H1 (cell line): ENCODE data around the gene DLK1. TPM values are rescaled to one million over a fixed set of nuclear protein-coding genes. Genes with fewer than 3 reads are reported as not detected.

Experiments
- CTCF ChIA-PET: fragments of 300-600 bp; sonication (Branson Sonifier 250); formaldehyde crosslinking; loops from one replicate; lab custom pipeline; 2021; ENCODE audit not compliant: partially characterized antibody; lab: Charles Lee
- POLR2A ChIA-PET: fragments of 300-600 bp; sonication (Branson Sonifier 250); formaldehyde crosslinking; loops from one replicate; lab custom pipeline; 2021; ENCODE audit warnings: inconsistent platforms; ENCODE audit not compliant: partially characterized antibody; lab: Charles Lee
- DNase-seq, 2 experiments: peaks; one replicate each; pipeline versions ENCODE4 v3.0.0 to v3.0.0-alpha.2; 2010 to 2022; ENCODE audit warnings: low spot score in 2 of 2, low read depth in 1 of 2, mixed read lengths in 1 of 2
- FAIRE-seq: peaks from 2 replicates; lab custom pipeline; 2011; peaks lifted over from hg19 to GRCh38; lab: Jason Lieb, UNC
- H2AFZ ChIP-seq: 2 replicates; pipeline ENCODE4 v1.8.1; 2012; ENCODE audit warnings: low read length, inconsistent platforms
- H2AK5ac ChIP-seq: 2 replicates; pipeline ENCODE4 v1.6.1; 2013; ENCODE audit warnings: low read depth, low read length
- H2BK120ac ChIP-seq: replicated peaks from 2 replicates; pipeline ENCODE3; 2013; ENCODE audit warnings: low read depth, low read length, inconsistent platforms
- H2BK12ac ChIP-seq: 2 replicates; pipeline ENCODE4 v1.6.1; 2013; ENCODE audit warnings: low read depth, low read length
- H2BK15ac ChIP-seq: 2 replicates; pipeline ENCODE4 v1.6.1; 2013; ENCODE audit warnings: low read length
- H2BK20ac ChIP-seq: 2 replicates; pipeline ENCODE4 v1.6.1; 2013; ENCODE audit warnings: low read length
- H2BK5ac ChIP-seq: 2 replicates; pipeline ENCODE4 v1.6.1; 2013; ENCODE audit warnings: low read depth, low read length
- H3K14ac ChIP-seq: 2 replicates; pipeline ENCODE4 v1.6.1; 2013; ENCODE audit warnings: inconsistent platforms; ENCODE audit not compliant: insufficient read length
- H3K18ac ChIP-seq: 2 replicates; pipeline ENCODE4 v1.6.1; 2013; ENCODE audit warnings: low read length; ENCODE audit errors: extremely low read depth
- H3K23ac ChIP-seq: 2 replicates; pipeline ENCODE4 v1.6.1; 2013; ENCODE audit warnings: inconsistent platforms; ENCODE audit not compliant: insufficient read length
- H3K23me2 ChIP-seq: 2 replicates; pipeline ENCODE4 v1.6.1; 2013; ENCODE audit warnings: low read depth, low read length
- H3K27ac ChIP-seq: 2 replicates; pipeline ENCODE4 v1.6.1; 2011; ENCODE audit warnings: low read depth, low read length, inconsistent platforms
- H3K27me3 ChIP-seq, 4 experiments: replicated peaks in 1 of 4; 1 replicate in 1 of 4; 2 replicates in 3 of 4; pipeline versions ENCODE4 v1.6.1 to v1.8.1; 2011 to 2013; ENCODE audit warnings: low read length in 3 of 4, mild to moderate bottlenecking in 3 of 4, inconsistent platforms in 2 of 4, mixed read lengths in 2 of 4, moderate library complexity in 1 of 4; ENCODE audit not compliant: control insufficient read depth in 3 of 4, insufficient read depth in 3 of 4; ENCODE audit errors: extremely low read depth in 1 of 4
- H3K36me3 ChIP-seq, 4 experiments: 2 replicates each; pipeline versions ENCODE4 v1.6.1 to v1.8.1; 2011 to 2013; ENCODE audit warnings: mild to moderate bottlenecking in 4 of 4, low read length in 3 of 4, moderate library complexity in 2 of 4, control low read depth in 1 of 4, inconsistent platforms in 1 of 4; ENCODE audit not compliant: insufficient read depth in 4 of 4, control insufficient read depth in 2 of 4
- H3K4ac ChIP-seq: replicated peaks from 2 replicates; pipeline ENCODE3; 2013; ENCODE audit warnings: low read length, low read depth, mixed read lengths, inconsistent platforms; ENCODE audit not compliant: insufficient read length
- H3K4me1 ChIP-seq, 4 experiments: replicated peaks in 1 of 4; 1 replicate in 1 of 4; 2 replicates in 3 of 4; pipeline versions ENCODE4 v1.6.1 to v1.8.1; 2011 to 2013; ENCODE audit warnings: low read length in 3 of 4, inconsistent platforms in 2 of 4, mixed read lengths in 1 of 4; ENCODE audit not compliant: insufficient read depth in 4 of 4, control insufficient read depth in 3 of 4
- H3K4me2 ChIP-seq, 2 experiments: 2 replicates each; pipeline versions ENCODE4 v1.6.1 to v1.8.1; 2011 to 2013; ENCODE audit warnings: low read depth in 2 of 2, low read length in 2 of 2, control low read depth in 1 of 2, inconsistent platforms in 1 of 2, mild to moderate bottlenecking in 1 of 2; ENCODE audit not compliant: insufficient read depth in 1 of 2
- H3K4me3 ChIP-seq, 4 experiments: fragments of 200-600, 300-600 bp in 1 of 4; sonication (generic), shearing (Covaris generic), sonication (Bioruptor Twin) in 1 of 4; 2 replicates each; pipeline versions ENCODE4 v1.5.1 to v1.8.1; 2011 to 2016; ENCODE audit warnings: low read length in 4 of 4, low read depth in 3 of 4, control low read depth in 2 of 4, inconsistent platforms in 2 of 4, mild to moderate bottlenecking in 2 of 4, mixed read lengths in 1 of 4, moderate library complexity in 1 of 4; ENCODE audit not compliant: insufficient read depth in 2 of 4; ENCODE audit errors: extremely low read depth in 1 of 4
- H3K56ac ChIP-seq: replicated peaks from 2 replicates; pipeline ENCODE3; 2013; ENCODE audit warnings: low read depth, mild to moderate bottlenecking, mixed read lengths, low read length, inconsistent platforms; ENCODE audit not compliant: insufficient read length
- H3K79me1 ChIP-seq: 2 replicates; pipeline ENCODE4 v1.6.1; 2013; ENCODE audit warnings: low read depth, low read length, control low read depth
- H3K79me2 ChIP-seq, 2 experiments: 2 replicates each; pipeline versions ENCODE4 v1.6.1 to v1.8.1; 2012 to 2013; ENCODE audit warnings: low read length in 2 of 2, mild to moderate bottlenecking in 2 of 2, inconsistent platforms in 1 of 2; ENCODE audit not compliant: insufficient read depth in 2 of 2, control insufficient read depth in 1 of 2
- H3K9ac ChIP-seq, 4 experiments: replicated peaks in 1 of 4; 1 replicate in 1 of 4; 2 replicates in 3 of 4; pipeline versions ENCODE4 v1.6.1 to v1.8.1; 2011 to 2013; ENCODE audit warnings: low read depth in 3 of 4, low read length in 3 of 4, control low read depth in 2 of 4, mild to moderate bottlenecking in 2 of 4, moderate library complexity in 2 of 4, inconsistent platforms in 1 of 4; ENCODE audit errors: extremely low read depth in 1 of 4
- H3K9me3 ChIP-seq, 2 experiments: 2 replicates each; pipeline versions ENCODE4 v1.6.1 to v1.8.1; 2012 to 2013; ENCODE audit warnings: mild to moderate bottlenecking in 2 of 2, moderate library complexity in 2 of 2, control low read depth in 1 of 2, inconsistent platforms in 1 of 2, low read depth in 1 of 2, low read length in 1 of 2, mixed read lengths in 1 of 2; ENCODE audit not compliant: insufficient read depth in 2 of 2
- H4K20me1 ChIP-seq, 2 experiments: replicated peaks in 1 of 2; 2 replicates each; pipeline versions ENCODE3 to v1.8.1; 2011 to 2013; ENCODE audit warnings: inconsistent platforms in 2 of 2, low read length in 2 of 2, mild to moderate bottlenecking in 1 of 2; ENCODE audit not compliant: insufficient read depth in 2 of 2, control insufficient read depth in 1 of 2
- H4K5ac ChIP-seq: 2 replicates; pipeline ENCODE4 v1.6.1; 2013; ENCODE audit warnings: low read length, low read depth, mixed read lengths, inconsistent platforms; ENCODE audit not compliant: insufficient read length
- H4K8ac ChIP-seq: 2 replicates; pipeline ENCODE4 v1.8.0; 2013; ENCODE audit warnings: mild to moderate bottlenecking, moderate library complexity, low read length, inconsistent platforms; ENCODE audit not compliant: insufficient read depth; ENCODE audit errors: extremely low read depth
- H4K91ac ChIP-seq: replicated peaks from 2 replicates; pipeline ENCODE3; 2013; ENCODE audit warnings: low read length, mixed read lengths, inconsistent platforms; ENCODE audit not compliant: insufficient read length
- JUN ChIP-seq: IDR thresholded peaks from 2 replicates; pipeline ENCODE4 v1.6.1; 2011; ENCODE audit warnings: low read depth, mild to moderate bottlenecking, improper control_type of control experiment, low read length
- KDM1A ChIP-seq: fragments of 200-600, 300-600 bp; sonication (generic); IDR thresholded peaks from 2 replicates; pipeline ENCODE4 v1.7.1; 2016; ENCODE audit warnings: mild to moderate bottlenecking, low read length, borderline replicate concordance
- TAF7 ChIP-seq: optimal IDR thresholded peaks from 2 replicates; pipeline ENCODE3; 2011; ENCODE audit warnings: low read depth, mild to moderate bottlenecking, inconsistent platforms, low read length, moderate library complexity, borderline replicate concordance
- WGBS, 2 experiments: shearing (Covaris generic) in 1 of 2; methylation state at CpG; one replicate each; pipeline versions ENCODE4 v1.1.6 to v1.1.7; 2013 to 2015; ENCODE audit warnings: low lambda C conversion rate in 2 of 2, mixed read lengths in 2 of 2, inconsistent platforms in 1 of 2, low coverage in 1 of 2, missing lambda C conversion rate in 1 of 2; ENCODE audit not compliant: insufficient replicate concordance in 2 of 2, insufficient coverage in 1 of 2, insufficient read length in 1 of 2; ENCODE audit errors: extremely low coverage in 1 of 2, missing lambda C conversion rate in 1 of 2; 5-methylcytosine and 5-hydroxymethylcytosine counted together
- polyA plus RNA-seq, 7 experiments: library from polyadenylated mRNA; depleted of rRNA in 3 of 7; stranded (reverse) in 5 of 7; unstranded in 2 of 7; fragments of >200 nt in 5 of 7; fragments of 200-250 nt in 2 of 7; gene quantifications; 1 replicate in 5 of 7; 2 replicates in 1 of 7; 4 replicates in 1 of 7; pipeline versions ENCODE4 v1.2.1 to v1.2.3, GENCODE V29; 2011 to 2013; ENCODE audit warnings: missing spikeins in 2 of 7, mixed read lengths in 2 of 7
- total RNA-seq: library from RNA; stranded (reverse); fragmentation: NEBNext Ultra II Directional; extraction: Animal tissue kit (Norgen Biotek cat#: 25700); gene quantifications from 2 replicates; pipeline ENCODE4 v1.2.1, GENCODE V29; 2021

The DLK1 gene
- total and polyA plus RNA-seq, 2 of the 8 experiments (the other 6 are each of a cell fraction or from before 2014, with no cell fraction given) = 1.3 to 2.4 TPM

GRCh38 chr14:100784523-100785337 lies 58.0 kb downstream of the DLK1 start:
- WGBS, 2 experiments = 85% methylated on average over 11 of the region's 11 CpGs; no CpG with 5 or more reads in 1 of the 2 experiments
- Histone ChIP-seq H4K8ac (no peak overlapping the region), H3K79me2 (no peaks in the 10 kb centered on the region), H3K79me1 (no peaks in the 10 kb centered on the region), H3K14ac (no peak overlapping the region), H3K4me2 (no peak overlapping the region), H3K23ac (no peak overlapping the region), H2BK12ac (no peak overlapping the region), H3K36me3 (no peaks in the 10 kb centered on the region), H3K18ac (no peak overlapping the region), H3K56ac (no peak overlapping the region), H3K4me1 (no peaks in the 10 kb centered on the region), H4K5ac (no peak overlapping the region), H3K9ac (no peak overlapping the region), H4K91ac (no peak overlapping the region), H2BK15ac (no peak overlapping the region), H2BK120ac (no peak overlapping the region), H3K4ac (no peak overlapping the region), H4K20me1 (no peaks in the 10 kb centered on the region), H3K27me3 (no peaks in the 10 kb centered on the region), H3K23me2 (no peaks in the 10 kb centered on the region), H2AFZ (no peak overlapping the region), H3K27ac (no peak overlapping the region), H2BK20ac (no peak overlapping the region), H2BK5ac (no peak overlapping the region), H2AK5ac (no peak overlapping the region), H3K4me3 (no peak overlapping the region), H3K9me3 (no peaks in the 10 kb centered on the region)
- POLR2A ChIA-PET = no interaction called here
- FAIRE-seq (no peak), DNase-seq (no peak)
- CTCF ChIA-PET = no interaction called here
- TF ChIP-seq TAF7 (no peak), KDM1A (no peak), JUN (no peak)
